ENCODE measurements around the gene FGD2. TPM values are rescaled to one million over a fixed set of nuclear protein-coding genes. Genes with fewer than 3 reads are reported as not detected.

Gene FGD2
- total RNA-seq, 1 experiment from 2014 or later = 0.10 TPM

GRCh38 chr6:36971921-36972673 lies 33.4 kb upstream of the FGD2 start:
- intact Hi-C loops (cut with micrococcal nuclease) = no loop called here
- Histone ChIP-seq H3K36me3 (ENCODE audit: control insufficient read depth in 1 of 2, insufficient read depth in 2 of 2, low read length in 2 of 2) (peaks cover 63 to 90% of the 10 kb centered on the region in 2 experiments), H3K27ac (ENCODE audit: low read depth, low read length) (no peak overlapping the region), H3K4me2 (ENCODE audit: low read length) (no peak overlapping the region), H3K9me3 (ENCODE audit: control insufficient read depth in 1 of 2, insufficient read depth in 1 of 2, low read depth in 1 of 2, low read length in 2 of 2) (no peaks in the 10 kb centered on the region), H3K4me1 (ENCODE audit: control insufficient read depth in 1 of 2, insufficient read depth in 2 of 2, low read length in 2 of 2) (no peaks in the 10 kb centered on the region), H3K27me3 (ENCODE audit: insufficient read depth, low read length) (no peaks in the 10 kb centered on the region), H3K9me2 (ENCODE audit: insufficient read depth) (no peaks in the 10 kb centered on the region), H4K20me1 (ENCODE audit: insufficient read depth) (no peaks in the 10 kb centered on the region), H2AFZ (ENCODE audit: low read depth, low read length, poor library complexity, severe bottlenecking) (no peak overlapping the region), H3K79me2 (ENCODE audit: insufficient read depth, low read length) (no peaks in the 10 kb centered on the region; the same call in 1 of the 2 replicates), H3K9ac (ENCODE audit: low read length) (no peak overlapping the region), H3K4me3 (replicated peaks in 1 of 2; ENCODE audit: low read depth in 1 of 2, low read length in 2 of 2) (no peak overlapping the region)
- BruUV-seq (replicated peaks) = no TSS peak
- no peak for ATAC-seq
- ChIA-PET RAD21 (ENCODE audit: low non-redundant PET in 1 of 2, low total read pairs in 2 of 2, uncharacterized antibody in 2 of 2, unreplicated experiment in 2 of 2) (no interaction called here), CTCF (no interaction called here), POLR2A (no interaction called here)
- no peak for DNase-seq (ENCODE audit: low read depth, low spot score)
- TF ChIP-seq EZH2 (IDR thresholded peaks at IDR 0.05) = no peak
- TF ChIP-seq EGR1 (IDR thresholded peaks at IDR 0.05; ENCODE audit: low read depth) = no peak
- no peak for TF ChIP-seq CBX3 (IDR thresholded peaks at IDR 0.05; ENCODE audit: low read depth)
- no peak for TF ChIP-seq YY1 (IDR thresholded peaks at IDR 0.05; ENCODE audit: extremely low read depth, insufficient replicate concordance, low read depth, low read length)
- no peak for TF ChIP-seq FOSL1 (IDR thresholded peaks at IDR 0.05; ENCODE audit: low read depth)
- TF ChIP-seq RAD21 (IDR thresholded peaks at IDR 0.05; ENCODE audit: low read depth) = no peak

GRCh38 chr6:36973190-36973589 lies 32.3 kb upstream of the FGD2 start:
- Histone ChIP-seq H3K9ac (ENCODE audit: low read length) (no peak overlapping the region), H3K27me3 (ENCODE audit: insufficient read depth, low read length) (no peaks in the 10 kb centered on the region), H3K79me2 (ENCODE audit: insufficient read depth, low read length) (peaks cover 6% of the 10 kb centered on the region), H3K9me2 (ENCODE audit: insufficient read depth) (no peaks in the 10 kb centered on the region), H3K27ac (ENCODE audit: low read depth, low read length) (no peak overlapping the region), H4K20me1 (ENCODE audit: insufficient read depth) (no peaks in the 10 kb centered on the region), H3K36me3 (ENCODE audit: control insufficient read depth in 1 of 2, insufficient read depth in 2 of 2, low read length in 2 of 2) (peaks cover 70 to 93% of the 10 kb centered on the region in 2 experiments), H3K4me1 (ENCODE audit: control insufficient read depth in 1 of 2, insufficient read depth in 2 of 2, low read length in 2 of 2) (no peaks in the 10 kb centered on the region), H3K4me2 (ENCODE audit: low read length) (no peak overlapping the region), H2AFZ (ENCODE audit: low read depth, low read length, poor library complexity, severe bottlenecking) (no peak overlapping the region), H3K9me3 (ENCODE audit: control insufficient read depth in 1 of 2, insufficient read depth in 1 of 2, low read depth in 1 of 2, low read length in 2 of 2) (no peaks in the 10 kb centered on the region), H3K4me3 (replicated peaks in 1 of 2; ENCODE audit: low read depth in 1 of 2, low read length in 2 of 2) (no peak overlapping the region)
- no TSS peak for BruUV-seq (replicated peaks)
- intact Hi-C loops (cut with micrococcal nuclease) = no loop called here
- no peak for DNase-seq (ENCODE audit: low read depth, low spot score)
- ChIA-PET CTCF (no interaction called here), RAD21 (ENCODE audit: low non-redundant PET in 1 of 2, low total read pairs in 2 of 2, uncharacterized antibody in 2 of 2, unreplicated experiment in 2 of 2) (no interaction called here), POLR2A (no interaction called here)
- TF ChIP-seq FOSL1 (IDR thresholded peaks at IDR 0.05; ENCODE audit: low read depth) (no peak), EZH2phosphoT487 (IDR thresholded peaks at IDR 0.05; ENCODE audit: borderline replicate concordance) (no peak), ZNF274 (IDR thresholded peaks at IDR 0.05; ENCODE audit: low read depth, low read length) (no peak), POLR2AphosphoS5 (IDR thresholded peaks at IDR 0.05; ENCODE audit: low read depth, low read length) (no peak), JUND (IDR thresholded peaks at IDR 0.05) (no peak), YY1 (IDR thresholded peaks at IDR 0.05; ENCODE audit: extremely low read depth, insufficient replicate concordance, low read depth, low read length) (no peak), POLR2A (IDR thresholded peaks at IDR 0.05; ENCODE audit: borderline replicate concordance, extremely low read depth, insufficient read depth, insufficient read length) (no peak), CBX3 (IDR thresholded peaks at IDR 0.05; ENCODE audit: low read depth) (no peak), TCF7L2 (IDR thresholded peaks at IDR 0.05; ENCODE audit: borderline replicate concordance, extremely low read depth, insufficient read depth, insufficient read length) (no peak), ZBTB33 (IDR thresholded peaks at IDR 0.05; ENCODE audit: extremely low read depth, insufficient replicate concordance, low read length) (no peak), ATF3 (IDR thresholded peaks at IDR 0.05) (no peak), ZFX (IDR thresholded peaks at IDR 0.05) (no peak)
- no peak for ATAC-seq
